H9 (cell line): ENCODE data around the gene C3. TPM values are rescaled to one million over a fixed set of nuclear protein-coding genes. Genes with fewer than 3 reads are reported as not detected.

Experiments
- DNase-seq: peaks from one replicate; pipeline ENCODE4 v3.0.0-alpha.2; 2017
- H2AFZ ChIP-seq: one replicate; pipeline ENCODE4 v1.6.1; 2013; ENCODE audit warnings: mild to moderate bottlenecking, low read length, control low read depth, moderate library complexity
- H2AK5ac ChIP-seq: 2 replicates; pipeline ENCODE4 v1.6.1; 2013; ENCODE audit warnings: low read length, control low read depth, mixed read lengths; ENCODE audit not compliant: insufficient read length
- H2BK120ac ChIP-seq: one replicate; pipeline ENCODE4 v1.6.1; 2013; ENCODE audit warnings: low read depth, mild to moderate bottlenecking, low read length, control low read depth, inconsistent platforms; ENCODE audit not compliant: poor library complexity, severe bottlenecking
- H2BK12ac ChIP-seq: 2 replicates; pipeline ENCODE4 v1.6.1; 2013; ENCODE audit warnings: low read length, control low read depth, mixed read lengths, low read depth; ENCODE audit not compliant: insufficient read length
- H2BK15ac ChIP-seq: 2 replicates; pipeline ENCODE4 v1.6.1; 2013; ENCODE audit warnings: low read depth, low read length, control low read depth
- H2BK20ac ChIP-seq: one replicate; pipeline ENCODE4 v1.6.1; 2013; ENCODE audit warnings: low read depth, mild to moderate bottlenecking, low read length, control low read depth, inconsistent platforms; ENCODE audit not compliant: poor library complexity, severe bottlenecking
- H2BK5ac ChIP-seq: 2 replicates; pipeline ENCODE4 v1.6.1; 2013; ENCODE audit warnings: low read length, control low read depth, mixed read lengths; ENCODE audit not compliant: insufficient read length
- H3K14ac ChIP-seq: 2 replicates; pipeline ENCODE4 v1.6.1; 2013; ENCODE audit warnings: low read length, control low read depth; ENCODE audit not compliant: insufficient read depth
- H3K18ac ChIP-seq: 2 replicates; pipeline ENCODE4 v1.6.1; 2013; ENCODE audit warnings: low read depth, mild to moderate bottlenecking, mixed read lengths, low read length, control low read depth; ENCODE audit not compliant: insufficient read length
- H3K23ac ChIP-seq: 2 replicates; pipeline ENCODE4 v1.6.1; 2013; ENCODE audit warnings: low read length, control low read depth, mixed read lengths, low read depth; ENCODE audit not compliant: insufficient read length
- H3K23me2 ChIP-seq: 2 replicates; pipeline ENCODE4 v1.6.1; 2013; ENCODE audit warnings: low read depth, mild to moderate bottlenecking, mixed read lengths, low read length, control low read depth; ENCODE audit not compliant: insufficient read length, poor library complexity, severe bottlenecking
- H3K27ac ChIP-seq: 2 replicates; pipeline ENCODE4 v1.5.1; 2013; ENCODE audit warnings: low read length, control low read depth, mixed read lengths, low read depth; ENCODE audit not compliant: insufficient read length
- H3K27me3 ChIP-seq: 2 replicates; pipeline ENCODE4 v1.6.1; 2013; ENCODE audit warnings: low read length, control low read depth, inconsistent platforms; ENCODE audit not compliant: insufficient read depth
- H3K4ac ChIP-seq: 2 replicates; pipeline ENCODE4 v1.6.1; 2013; ENCODE audit warnings: low read depth, mild to moderate bottlenecking, control low read depth, inconsistent platforms, low read length, moderate library complexity
- H3K4me1 ChIP-seq: 2 replicates; pipeline ENCODE4 v1.6.1; 2013; ENCODE audit warnings: low read length, control low read depth, inconsistent platforms; ENCODE audit not compliant: insufficient read depth
- H3K4me2 ChIP-seq: 2 replicates; pipeline ENCODE4 v1.6.1; 2013; ENCODE audit warnings: low read length, control low read depth, mixed read lengths; ENCODE audit not compliant: insufficient read length, insufficient read depth
- H3K56ac ChIP-seq: 2 replicates; pipeline ENCODE4 v1.6.1; 2013; ENCODE audit warnings: low read depth, mild to moderate bottlenecking, mixed read lengths, low read length, control low read depth; ENCODE audit not compliant: insufficient read length
- H3K79me1 ChIP-seq: 2 replicates; pipeline ENCODE4 v1.6.1; 2013; ENCODE audit warnings: low read depth, mild to moderate bottlenecking, moderate library complexity, low read length, control low read depth, inconsistent platforms; ENCODE audit not compliant: insufficient read depth, poor library complexity, severe bottlenecking
- H3K79me2 ChIP-seq: 2 replicates; pipeline ENCODE4 v1.6.1; 2013; ENCODE audit warnings: low read length, control low read depth, inconsistent platforms; ENCODE audit not compliant: insufficient read depth
- H3K9ac ChIP-seq: 2 replicates; pipeline ENCODE4 v1.6.1; 2013; ENCODE audit warnings: low read length, control low read depth, mixed read lengths; ENCODE audit not compliant: insufficient read length; ENCODE audit errors: extremely low read depth
- H3K9me3 ChIP-seq: one replicate; pipeline ENCODE4 v1.6.1; 2013; ENCODE audit warnings: low read depth, low read length, inconsistent platforms; ENCODE audit not compliant: control insufficient read depth
- H3T11ph ChIP-seq: one replicate; pipeline ENCODE4 v1.6.1; 2013; ENCODE audit warnings: mild to moderate bottlenecking, low read length, control low read depth, inconsistent platforms
- H4K20me1 ChIP-seq: one replicate; pipeline ENCODE4 v1.6.1; 2013; ENCODE audit not compliant: control insufficient read depth, insufficient read length, insufficient read depth
- H4K5ac ChIP-seq: 2 replicates; pipeline ENCODE4 v1.6.1; 2013; ENCODE audit warnings: low read depth, mild to moderate bottlenecking, mixed read lengths, low read length, control low read depth; ENCODE audit not compliant: insufficient read length
- H4K8ac ChIP-seq: replicated peaks from 2 replicates; pipeline ENCODE4 v1.6.1; 2013; ENCODE audit warnings: low read length, control low read depth, mixed read lengths, low read depth; ENCODE audit not compliant: insufficient read length
- H4K91ac ChIP-seq: 2 replicates; pipeline ENCODE4 v1.6.1; 2013; ENCODE audit warnings: low read depth, mild to moderate bottlenecking, moderate library complexity, mixed read lengths, low read length, control low read depth; ENCODE audit not compliant: insufficient read length
- H3K27ac Mint-ChIP-seq, 3 experiments: 2 replicates in 2 of 3; 3 replicates in 1 of 3; pipeline ENCODE4 v1.8.0; 2020 to 2021; ENCODE audit warnings: mixed read lengths in 3 of 3, mild to moderate bottlenecking in 1 of 3, moderate library complexity in 1 of 3
- H3K27me3 Mint-ChIP-seq: 2 replicates; pipeline ENCODE4 v1.8.0; 2021; ENCODE audit warnings: low read depth, mild to moderate bottlenecking, moderate library complexity, mixed read lengths
- H3K36me3 Mint-ChIP-seq, 3 experiments: 2 replicates in 2 of 3; 3 replicates in 1 of 3; pipeline ENCODE4 v1.8.0; 2020 to 2021; ENCODE audit warnings: low read depth in 3 of 3, mixed read lengths in 3 of 3; ENCODE audit not compliant: insufficient read depth in 1 of 3
- H3K4me1 Mint-ChIP-seq, 2 experiments: 2 replicates each; pipeline ENCODE4 v1.8.0; 2020; ENCODE audit warnings: mixed read lengths in 2 of 2
- H3K4me3 Mint-ChIP-seq, 2 experiments: 2 replicates in 1 of 2; 3 replicates in 1 of 2; pipeline ENCODE4 v1.8.0; 2020 to 2021; ENCODE audit warnings: mild to moderate bottlenecking in 2 of 2, mixed read lengths in 2 of 2, moderate library complexity in 1 of 2
- H3K9me3 Mint-ChIP-seq, 2 experiments: 2 replicates in 1 of 2; 3 replicates in 1 of 2; pipeline ENCODE4 v1.8.0; 2020; ENCODE audit warnings: mild to moderate bottlenecking in 2 of 2, mixed read lengths in 2 of 2, moderate library complexity in 1 of 2
- CTCF ChIP-seq: fragments of 200-600 bp; sonication (generic); conservative IDR thresholded peaks from 3 replicates; pipeline ENCODE4 v1.8.0; 2021; ENCODE audit warnings: antibody characterized with exemption, mild to moderate bottlenecking
- WGBS: extraction: QIAGEN DNeasy Blood & Tissue Kit; methylation state at CpG from one replicate; pipeline ENCODE4 v1.1.7; 2013; ENCODE audit warnings: missing lambda C conversion rate, low lambda C conversion rate, mixed read lengths; ENCODE audit not compliant: insufficient read length; ENCODE audit errors: extremely low coverage; 5-methylcytosine and 5-hydroxymethylcytosine counted together
- total RNA-seq: library from RNA; stranded (reverse); gene quantifications from 2 replicates; pipeline ENCODE4 v1.2.1, GENCODE V29; 2021

C3 gene
- total RNA-seq, 1 experiment from 2014 or later = 5.9 TPM

GRCh38 chr19:6736169-6736916 is 15.9 kb upstream of the C3 start:
- H2BK15ac ChIP-seq = no peak overlapping the region; the same call in 1 of the 2 replicates
- H3K79me1 ChIP-seq = no peaks in the 10 kb centered on the region
- no peaks in the 10 kb centered on the region; the same call in 1 of the 2 replicates for H3K79me2 ChIP-seq
- H3K23ac ChIP-seq = no peak overlapping the region
- no peak overlapping the region for H3K56ac ChIP-seq
- no peak overlapping the region for H4K91ac ChIP-seq
- H3K14ac ChIP-seq = peak overlapping the region; percentile 45; the same call in 1 of the 2 replicates
- no peak overlapping the region for H2AK5ac ChIP-seq
- H2BK5ac ChIP-seq = no peak overlapping the region
- H4K8ac ChIP-seq = no peak overlapping the region
- no CpG with 5 or more reads among the region's 25 CpGs for WGBS
- peak; percentile 89 for DNase-seq
- no peaks in the 10 kb centered on the region for H3K27me3 Mint-ChIP-seq
- peaks cover 32 to 41% of the 10 kb centered on the region in 2 experiments for H3K4me1 Mint-ChIP-seq
- H3K4ac ChIP-seq = no peak overlapping the region
- peaks cover 7 to 16% (median 12%) of the 10 kb centered on the region in 3 experiments for H3K36me3 Mint-ChIP-seq
- H3T11ph ChIP-seq = no peak overlapping the region
- H3K4me2 ChIP-seq = peak overlapping the region; percentile 97
- H3K4me3 Mint-ChIP-seq = peak overlapping the region; percentile 88 to 97
- peaks cover 7% of the 10 kb centered on the region; the same call in 1 of the 2 replicates for H3K4me1 ChIP-seq
- H2AFZ ChIP-seq = no peak overlapping the region
- H3K9ac ChIP-seq = peak overlapping the region; percentile 47
- no peak overlapping the region for H4K5ac ChIP-seq
- peak overlapping the region; percentile 27 for H3K18ac ChIP-seq
- no peaks in the 10 kb centered on the region for H3K27me3 ChIP-seq
- peaks cover 2% of the 10 kb centered on the region for H4K20me1 ChIP-seq
- peak overlapping the region; percentile 91 to 98 (median 97) for H3K27ac Mint-ChIP-seq
- no peak overlapping the region for H2BK12ac ChIP-seq
- H2BK20ac ChIP-seq = no peak overlapping the region
- no peak overlapping the region for H2BK120ac ChIP-seq
- peak overlapping the region; percentile 42 for H3K27ac ChIP-seq
- peaks cover 25% of the 10 kb centered on the region for H3K23me2 ChIP-seq
- H3K9me3 Mint-ChIP-seq = no peaks in the 10 kb centered on the region
- peak; percentile 61; the same call in 2 of the 3 replicates for TF ChIP-seq CTCF
- no peaks in the 10 kb centered on the region for H3K9me3 ChIP-seq
